ENCODE results near the gene PATJ.

GRCh38 chr1:62208970-62209369 lies 466.7 kb downstream of the PATJ start:
- no peak for TF ChIP-seq POLR2A (IDR thresholded peaks at IDR 0.05; ENCODE audit: low read depth, low read length)
- TF ChIP-seq POLR2AphosphoS5 (IDR thresholded peaks at IDR 0.05; ENCODE audit: low read depth, low read length), result no peak
- TF ChIP-seq TAF1 (IDR thresholded peaks at IDR 0.05; ENCODE audit: low read depth, low read length), result no peak
- TF ChIP-seq PAX5 (IDR thresholded peaks at IDR 0.05; ENCODE audit: insufficient read depth, low read length, severe bottlenecking), result no peak
- no peak for TF ChIP-seq POU2F2 (IDR thresholded peaks at IDR 0.05; ENCODE audit: low read depth, low read length)
